Measurements from ENCODE around the gene NEBL. TPM values are rescaled to one million over a fixed set of nuclear protein-coding genes. Genes with fewer than 3 reads are reported as not detected.

Gene NEBL
- total RNA-seq, 6 experiments from 2014 or later = 1.2 to 8.3 (median 2.4) TPM

GRCh38 chr10:20887706-20888555 lies 9.2 kb downstream of the NEBL start:
- intact Hi-C loops (cut with DNase I) = no loop called here
- H3K27ac ChIP-seq = no peak overlapping the region
- H3K9me3 ChIP-seq = no peaks in the 10 kb centered on the region
- TF ChIP-seq CTCF (IDR thresholded peaks at IDR 0.05) (no peak), POLR2A (IDR thresholded peaks at IDR 0.05) (no peak)
- no peaks in the 10 kb centered on the region for H3K27me3 ChIP-seq
- no peaks in the 10 kb centered on the region for H3K36me3 ChIP-seq
- WGBS (ENCODE audit: insufficient coverage, low coverage, low lambda C conversion rate, missing lambda C conversion rate) = 51% methylated on average over 7 of the region's 7 CpGs
- H3K4me1 ChIP-seq = peaks cover 0 to 15% (median 3%) of the 10 kb centered on the region in 4 donors
- ATAC-seq = no peak
- no peak overlapping the region for H3K4me3 ChIP-seq
- DNase-seq = no peak

DNA sequence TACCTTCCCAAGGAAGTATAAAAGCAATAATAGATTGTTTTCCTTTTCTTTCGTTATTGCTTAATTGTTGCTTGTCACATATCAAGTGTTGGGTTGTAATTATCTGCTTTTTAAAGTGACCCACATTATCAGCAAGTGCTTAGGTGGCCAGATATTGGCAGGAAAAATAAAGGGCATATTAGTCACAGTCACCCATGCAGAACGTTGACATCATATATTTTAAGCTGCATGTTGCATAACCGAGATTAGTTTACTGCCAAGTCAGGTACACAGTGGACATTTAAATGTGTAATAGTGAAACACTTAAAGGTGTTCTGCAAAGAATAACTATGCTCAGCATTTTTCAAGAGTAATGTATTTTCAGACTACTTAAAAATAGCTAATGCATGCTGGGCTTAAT lies 11.4 kb downstream of the NEBL start:
- WGBS (ENCODE audit: insufficient coverage, low coverage, low lambda C conversion rate, missing lambda C conversion rate) = 21% methylated on average over 3 of the region's 3 CpGs
- H3K36me3 ChIP-seq = no peaks in the 10 kb centered on the region
- no peak overlapping the region for H3K4me3 ChIP-seq
- TF ChIP-seq CTCF (IDR thresholded peaks at IDR 0.05) (no peak), POLR2A (IDR thresholded peaks at IDR 0.05) (no peak)
- intact Hi-C loops (cut with DNase I) = no loop called here
- no peak for DNase-seq
- no peaks in the 10 kb centered on the region for H3K9me3 ChIP-seq
- peaks cover 0 to 15% (median 3%) of the 10 kb centered on the region in 4 donors for H3K4me1 ChIP-seq
- no peak overlapping the region for H3K27ac ChIP-seq
- H3K27me3 ChIP-seq = no peaks in the 10 kb centered on the region
- ATAC-seq = peak in 3 of 4 donors; percentile 44 to 88 (median 55)

DNA sequence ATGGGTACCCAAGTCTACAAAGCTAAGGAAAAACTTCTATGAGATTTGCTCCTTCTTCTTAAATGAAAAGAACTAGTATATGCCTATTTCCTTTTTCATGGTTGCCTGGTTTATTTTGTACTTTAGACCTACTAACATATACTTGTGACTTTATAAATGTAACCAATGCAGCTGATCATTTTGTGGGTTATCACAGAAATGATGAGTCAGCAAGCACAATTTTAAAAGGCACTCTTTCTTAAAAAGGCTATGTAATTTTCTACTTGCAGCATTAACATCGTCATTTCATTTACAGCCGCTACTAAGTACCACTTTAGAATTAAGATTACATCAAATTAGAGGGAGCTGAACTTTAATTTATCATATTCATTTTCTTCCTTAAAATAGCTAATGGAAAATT lies 13.6 kb downstream of the NEBL start:
- no peak for ATAC-seq

GRCh38 chr10:20882091-20882490 lies 15.0 kb downstream of the NEBL start:
- 52% methylated on average over 2 of the region's 2 CpGs for WGBS (ENCODE audit: insufficient coverage, low coverage, low lambda C conversion rate, missing lambda C conversion rate)
- H3K9me3 ChIP-seq = no peaks in the 10 kb centered on the region
- no peak overlapping the region for H3K27ac ChIP-seq
- intact Hi-C loops (cut with DNase I) = no loop called here
- no peaks in the 10 kb centered on the region for H3K27me3 ChIP-seq
- no peaks in the 10 kb centered on the region for H3K36me3 ChIP-seq
- DNase-seq (no peak), ATAC-seq (no peak)
- no peak for TF ChIP-seq CTCF (IDR thresholded peaks at IDR 0.05)
- no peak for TF ChIP-seq POLR2A (IDR thresholded peaks at IDR 0.05)
- H3K4me1 ChIP-seq = no peaks in the 10 kb centered on the region
- H3K4me3 ChIP-seq = no peak overlapping the region

More for the DNA sequence above, 13.6 kb downstream of the NEBL start:
- 90% methylated on average over 2 of the region's 2 CpGs for WGBS (ENCODE audit: insufficient coverage, low coverage, low lambda C conversion rate, missing lambda C conversion rate)
- Histone ChIP-seq H3K4me3 (no peak overlapping the region), H3K9me3 (no peaks in the 10 kb centered on the region), H3K4me1 (peaks cover 0 to 3% (median under 1%) of the 10 kb centered on the region in 4 donors), H3K27ac (no peak overlapping the region), H3K27me3 (no peaks in the 10 kb centered on the region), H3K36me3 (no peaks in the 10 kb centered on the region)
- TF ChIP-seq CTCF (IDR thresholded peaks at IDR 0.05) = no peak
- no peak for TF ChIP-seq POLR2A (IDR thresholded peaks at IDR 0.05)
- DNase-seq = no peak
- intact Hi-C loops (cut with DNase I) = no loop called here

Data from right lobe of liver (tissue), 6 donors.